ENCODE data around the gene FOXP1. TPM values are rescaled to one million over a fixed set of nuclear protein-coding genes. Genes with fewer than 3 reads are reported as not detected.

The FOXP1 gene
- total and polyA plus RNA-seq, 2 of the 8 experiments (the other 6 are each of a cell fraction or from before 2014, with no cell fraction given): 13.9 to 25.4 TPM

DNA sequence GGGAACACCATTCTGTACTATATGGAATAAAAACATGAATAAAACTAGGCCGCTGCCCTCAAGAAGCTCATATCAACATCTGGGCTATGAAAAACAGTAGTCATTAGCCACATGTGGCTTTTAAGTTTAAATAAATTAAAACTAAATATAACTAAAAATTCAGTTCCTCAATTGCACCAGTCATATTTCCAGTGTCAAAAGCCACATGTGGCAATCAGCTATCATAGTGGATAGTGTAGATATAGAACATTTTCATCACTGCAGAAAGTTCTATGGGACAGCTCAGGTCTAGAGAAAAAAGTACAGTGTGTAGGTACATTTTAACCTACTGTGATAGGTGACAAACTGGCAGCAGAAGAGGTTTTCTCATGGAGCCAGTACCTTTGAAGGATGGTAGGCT lies 261.4 kb downstream of the FOXP1 start:
- H3K4ac ChIP-seq (replicated peaks; ENCODE audit: insufficient read length, low read depth, low read length): no peak overlapping the region
- no peaks in the 10 kb centered on the region for H3K79me2 ChIP-seq (ENCODE audit: control insufficient read depth in 1 of 2, insufficient read depth in 2 of 2, low read length in 2 of 2)
- no peaks in the 10 kb centered on the region for H4K20me1 ChIP-seq (replicated peaks in 1 of 2; ENCODE audit: control insufficient read depth in 1 of 2, insufficient read depth in 2 of 2, low read length in 2 of 2)
- H3K18ac ChIP-seq (ENCODE audit: extremely low read depth, low read length): no peak overlapping the region
- no peak overlapping the region for H3K23ac ChIP-seq (ENCODE audit: insufficient read length)
- no peak overlapping the region for H2AK5ac ChIP-seq (ENCODE audit: low read depth, low read length)
- H2AFZ ChIP-seq (ENCODE audit: low read length): no peak overlapping the region
- H3K36me3 ChIP-seq (ENCODE audit: control insufficient read depth in 2 of 4, insufficient read depth in 4 of 4, low read length in 3 of 4): no peaks in the 10 kb centered on the region
- H3K9ac ChIP-seq (replicated peaks in 1 of 4; ENCODE audit: extremely low read depth in 1 of 4, low read depth in 3 of 4, low read length in 3 of 4): no peak overlapping the region
- no peak overlapping the region for H2BK120ac ChIP-seq (replicated peaks; ENCODE audit: low read depth, low read length)
- H4K8ac ChIP-seq (ENCODE audit: extremely low read depth, insufficient read depth, low read length): no peak overlapping the region
- H2BK15ac ChIP-seq (ENCODE audit: low read length): no peak overlapping the region
- H4K5ac ChIP-seq (ENCODE audit: insufficient read length, low read depth, low read length): no peak overlapping the region
- H3K79me1 ChIP-seq (ENCODE audit: low read depth, low read length): no peaks in the 10 kb centered on the region
- H3K23me2 ChIP-seq (ENCODE audit: low read depth, low read length): no peaks in the 10 kb centered on the region
- DNase-seq (ENCODE audit: low read depth in 1 of 2, low spot score in 2 of 2) (no peak), FAIRE-seq (no peak)
- CTCF ChIA-PET (ENCODE audit: partially characterized antibody): no interaction called here
- POLR2A ChIA-PET (ENCODE audit: partially characterized antibody): no interaction called here
- H2BK12ac ChIP-seq (ENCODE audit: low read depth, low read length): no peak overlapping the region
- no peak overlapping the region for H3K4me2 ChIP-seq (ENCODE audit: insufficient read depth in 1 of 2, low read depth in 2 of 2, low read length in 2 of 2)
- H2BK5ac ChIP-seq (ENCODE audit: low read depth, low read length): no peak overlapping the region
- no peaks in the 10 kb centered on the region; a peak in 1 of 7 replicates for H3K27me3 ChIP-seq (replicated peaks in 1 of 4; ENCODE audit: control insufficient read depth in 3 of 4, extremely low read depth in 1 of 4, insufficient read depth in 3 of 4, low read length in 3 of 4)
- H3K56ac ChIP-seq (replicated peaks; ENCODE audit: insufficient read length, low read depth, low read length): no peak overlapping the region
- no peak overlapping the region for H3K4me3 ChIP-seq (ENCODE audit: extremely low read depth in 1 of 4, insufficient read depth in 2 of 4, low read depth in 3 of 4, low read length in 4 of 4)
- no peaks in the 10 kb centered on the region for H3K4me1 ChIP-seq (replicated peaks in 1 of 4; ENCODE audit: control insufficient read depth in 3 of 4, insufficient read depth in 4 of 4, low read length in 3 of 4)
- no peak overlapping the region for H2BK20ac ChIP-seq (ENCODE audit: low read length)
- WGBS, 2 experiments (ENCODE audit: extremely low coverage in 1 of 2, insufficient coverage in 1 of 2, insufficient read length in 1 of 2, insufficient replicate concordance in 2 of 2, low coverage in 1 of 2, low lambda C conversion rate in 2 of 2, missing lambda C conversion rate in 1 of 2): 96% methylated on average over 1 of the region's 1 CpG; no CpG with 5 or more reads in 1 of the 2 experiments
- no peak overlapping the region for H4K91ac ChIP-seq (replicated peaks; ENCODE audit: insufficient read length, low read length)
- no peaks in the 10 kb centered on the region for H3K9me3 ChIP-seq (ENCODE audit: insufficient read depth in 2 of 2, low read depth in 1 of 2, low read length in 1 of 2)
- no peak overlapping the region for H3K27ac ChIP-seq (ENCODE audit: low read depth, low read length)
- H3K14ac ChIP-seq (ENCODE audit: insufficient read length): no peak overlapping the region
- TF ChIP-seq EP300 (IDR thresholded peaks at IDR 0.05; ENCODE audit: borderline replicate concordance in 1 of 2, low read depth in 2 of 2, low read length in 2 of 2) (no peak), JUN (IDR thresholded peaks at IDR 0.05; ENCODE audit: low read depth, low read length) (no peak), CHD2 (IDR thresholded peaks at IDR 0.05; ENCODE audit: low read length) (no peak), TAF1 (IDR thresholded peaks at IDR 0.05; ENCODE audit: low read depth, low read length) (no peak), KDM1A (IDR thresholded peaks at IDR 0.05; ENCODE audit: borderline replicate concordance, low read length) (no peak), BRCA1 (IDR thresholded peaks at IDR 0.05; ENCODE audit: low read depth, low read length) (no peak), BCL11A (IDR thresholded peaks at IDR 0.05; ENCODE audit: low read depth in 2 of 2, low read length in 2 of 2) (no peak), SIRT6 (IDR thresholded peaks at IDR 0.05; ENCODE audit: low read length) (no peak), NANOG (IDR thresholded peaks at IDR 0.05; ENCODE audit: insufficient read depth, low read depth, low read length, poor library complexity, severe bottlenecking) (no peak), KDM4A (IDR thresholded peaks at IDR 0.05; ENCODE audit: low read depth, low read length, severe bottlenecking) (no peak), SP4 (IDR thresholded peaks at IDR 0.05; ENCODE audit: low read length) (no peak), TCF12 (IDR thresholded peaks at IDR 0.05; ENCODE audit: low read depth, low read length) (no peak)
- TF ChIP-seq, protein P1, sequence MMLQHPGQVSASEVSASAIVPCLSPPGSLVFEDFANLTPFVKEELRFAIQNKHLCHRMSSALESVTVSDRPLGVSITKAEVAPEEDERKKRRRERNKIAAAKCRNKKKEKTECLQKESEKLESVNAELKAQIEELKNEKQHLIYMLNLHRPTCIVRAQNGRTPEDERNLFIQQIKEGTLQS (IDR thresholded peaks at IDR 0.05; ENCODE audit: insufficient read depth, low read depth, low read length): no peak

All from H1 (cell line).